ENCODE data around the gene PARD3B. TPM values are rescaled to one million over a fixed set of nuclear protein-coding genes. Genes with fewer than 3 reads are reported as not detected.

The PARD3B gene
- polyA plus RNA-seq, 3 donors: not detected

GRCh38 chr2:204881655-204882054 lies 336.4 kb downstream of the PARD3B start:
- Histone ChIP-seq H3K9ac (ENCODE audit: insufficient read depth, low read length, poor library complexity, severe bottlenecking) (no peak overlapping the region), H3K79me2 (ENCODE audit: insufficient read depth, low read length) (no peaks in the 10 kb centered on the region), H3K27me3 (ENCODE audit: control insufficient read depth in 2 of 2, insufficient read depth in 2 of 2, low read length in 2 of 2) (no peaks in the 10 kb centered on the region), H3K36me3 (replicated peaks in 1 of 2; ENCODE audit: control insufficient read depth in 1 of 2, insufficient read depth in 2 of 2, low read length in 2 of 2) (no peaks in the 10 kb centered on the region), H2AFZ (ENCODE audit: insufficient read depth, low read depth, low read length, poor library complexity, severe bottlenecking) (no peak overlapping the region), H3K4me1 (ENCODE audit: control insufficient read depth in 1 of 2, insufficient read depth in 2 of 2, low read length in 2 of 2) (no peaks in the 10 kb centered on the region), H4K20me1 (ENCODE audit: insufficient read depth, low read length) (no peaks in the 10 kb centered on the region), H3K27ac (ENCODE audit: low read depth in 1 of 2, low read length in 2 of 2) (no peak overlapping the region), H3K4me2 (replicated peaks; ENCODE audit: extremely low read depth, low read length, poor library complexity, severe bottlenecking) (no peak overlapping the region), H3K9me3 (replicated peaks in 1 of 2; ENCODE audit: control insufficient read depth in 1 of 2, insufficient read depth in 1 of 2, low read length in 2 of 2) (no peaks in the 10 kb centered on the region), H3K4me3 (replicated peaks in 1 of 3; ENCODE audit: low read depth in 2 of 3, low read length in 3 of 3) (no peak overlapping the region)
- Mint-ChIP-seq H3K27me3 (ENCODE audit: low read depth in 3 of 3) (peaks cover 0 to 5% (median 2%) of the 10 kb centered on the region in 3 donors), H3K27ac (no peak overlapping the region), H3K4me1 (no peaks in the 10 kb centered on the region), H3K36me3 (no peaks in the 10 kb centered on the region), H3K4me3 (no peak overlapping the region), H3K9me3 (no peaks in the 10 kb centered on the region)
- intact Hi-C loops (cut with micrococcal nuclease): no loop called here
- DNase-seq: no peak
- no peak for TF ChIP-seq CTCF (IDR thresholded peaks at IDR 0.05)
- 86% methylated on average over 1 of the region's 4 CpGs for WGBS (ENCODE audit: insufficient coverage)

- Histone ChIP-seq H3K9me3 (replicated peaks in 1 of 2; ENCODE audit: control insufficient read depth in 1 of 2, insufficient read depth in 1 of 2, low read length in 2 of 2) (no peaks in the 10 kb centered on the region), H3K4me3 (replicated peaks in 1 of 3; ENCODE audit: low read depth in 2 of 3, low read length in 3 of 3) (no peak overlapping the region), H4K20me1 (ENCODE audit: insufficient read depth, low read length) (no peaks in the 10 kb centered on the region), H3K27ac (ENCODE audit: low read depth in 1 of 2, low read length in 2 of 2) (no peak overlapping the region), H3K79me2 (ENCODE audit: insufficient read depth, low read length) (no peaks in the 10 kb centered on the region), H3K4me1 (ENCODE audit: control insufficient read depth in 1 of 2, insufficient read depth in 2 of 2, low read length in 2 of 2) (no peaks in the 10 kb centered on the region), H2AFZ (ENCODE audit: insufficient read depth, low read depth, low read length, poor library complexity, severe bottlenecking) (no peak overlapping the region), H3K9ac (ENCODE audit: insufficient read depth, low read length, poor library complexity, severe bottlenecking) (no peak overlapping the region), H3K36me3 (replicated peaks in 1 of 2; ENCODE audit: control insufficient read depth in 1 of 2, insufficient read depth in 2 of 2, low read length in 2 of 2) (no peaks in the 10 kb centered on the region), H3K27me3 (ENCODE audit: control insufficient read depth in 2 of 2, insufficient read depth in 2 of 2, low read length in 2 of 2) (no peaks in the 10 kb centered on the region), H3K4me2 (replicated peaks; ENCODE audit: extremely low read depth, low read length, poor library complexity, severe bottlenecking) (no peak overlapping the region)
- no peak for DNase-seq
- intact Hi-C loops (cut with micrococcal nuclease): no loop called here
- peaks cover 0 to 5% (median 2%) of the 10 kb centered on the region in 3 donors for H3K27me3 Mint-ChIP-seq (ENCODE audit: low read depth in 3 of 3)
- H3K9me3 Mint-ChIP-seq: peaks cover 0 to 7% (median 0%) of the 10 kb centered on the region in 7 donors
- no peak overlapping the region for H3K4me3 Mint-ChIP-seq
- H3K4me1 Mint-ChIP-seq: no peaks in the 10 kb centered on the region
- 71% methylated on average over 1 of the region's 2 CpGs for WGBS (ENCODE audit: insufficient coverage)
- H3K36me3 Mint-ChIP-seq: no peaks in the 10 kb centered on the region
- H3K27ac Mint-ChIP-seq: no peak overlapping the region
- no peak for TF ChIP-seq CTCF (IDR thresholded peaks at IDR 0.05)
Measured at GRCh38 chr2:204885747-204886146, 340.5 kb downstream of the PARD3B start.

Measured in CD14-positive monocyte (primary cell).